Stimulated activated CD4-positive, alpha-beta T cell treated with anti-CD3 and anti-CD28 coated beads, TNF-alpha, amount 100 ng/mL, for 4 hours (primary cell): ENCODE data around the gene PPP2R5D.

Experiments
- DNase-seq, 3 experiments: peaks; one replicate each; pipeline ENCODE4 v3.0.0-alpha.2; 2020; ENCODE audit warnings: low read depth in 3 of 3

Gene PPP2R5D

DNA sequence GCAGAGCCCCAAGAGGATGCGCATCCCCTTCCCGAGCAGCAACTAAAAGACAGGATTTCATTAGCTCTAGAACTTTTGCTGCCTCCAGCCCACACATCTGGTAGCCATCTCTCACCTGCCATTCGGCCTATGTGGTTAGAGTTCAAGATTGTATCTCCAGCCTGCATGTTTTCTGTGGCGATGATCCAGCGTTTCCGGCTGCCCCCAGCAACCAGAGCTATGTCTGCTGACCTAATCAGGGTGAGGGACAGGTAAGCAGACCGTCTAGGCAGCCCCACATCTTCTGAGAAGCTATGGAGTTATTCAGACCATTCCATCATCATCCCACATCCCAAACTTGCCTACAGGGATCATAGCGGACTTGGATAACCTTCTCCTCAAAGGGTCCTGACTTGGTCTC is 71.6 kb downstream of the PPP2R5D start:
- DNase-seq = no peak

GRCh38 chr6:43058531-43058930 is 74.2 kb downstream of the PPP2R5D start:
- DNase-seq = no peak

- peak; percentile 87 to 98 (median 95) for DNase-seq
Measured at GRCh38 chr6:43059168-43060033, 75.0 kb downstream of the PPP2R5D start, which contains the start of the genes KLC4 and MRPL2. Gene KLC4 (plus strand): TSS chr6:43059631. CDS start chr6:43061336, 1,705 bp downstream. Gene MRPL2 (minus strand): TSS chr6:43059434. CDS start chr6:43059381, 53 bp downstream.

- no peak for DNase-seq
Measured at GRCh38 chr6:43060034-43060754, 75.8 kb downstream of the PPP2R5D start.

DNA sequence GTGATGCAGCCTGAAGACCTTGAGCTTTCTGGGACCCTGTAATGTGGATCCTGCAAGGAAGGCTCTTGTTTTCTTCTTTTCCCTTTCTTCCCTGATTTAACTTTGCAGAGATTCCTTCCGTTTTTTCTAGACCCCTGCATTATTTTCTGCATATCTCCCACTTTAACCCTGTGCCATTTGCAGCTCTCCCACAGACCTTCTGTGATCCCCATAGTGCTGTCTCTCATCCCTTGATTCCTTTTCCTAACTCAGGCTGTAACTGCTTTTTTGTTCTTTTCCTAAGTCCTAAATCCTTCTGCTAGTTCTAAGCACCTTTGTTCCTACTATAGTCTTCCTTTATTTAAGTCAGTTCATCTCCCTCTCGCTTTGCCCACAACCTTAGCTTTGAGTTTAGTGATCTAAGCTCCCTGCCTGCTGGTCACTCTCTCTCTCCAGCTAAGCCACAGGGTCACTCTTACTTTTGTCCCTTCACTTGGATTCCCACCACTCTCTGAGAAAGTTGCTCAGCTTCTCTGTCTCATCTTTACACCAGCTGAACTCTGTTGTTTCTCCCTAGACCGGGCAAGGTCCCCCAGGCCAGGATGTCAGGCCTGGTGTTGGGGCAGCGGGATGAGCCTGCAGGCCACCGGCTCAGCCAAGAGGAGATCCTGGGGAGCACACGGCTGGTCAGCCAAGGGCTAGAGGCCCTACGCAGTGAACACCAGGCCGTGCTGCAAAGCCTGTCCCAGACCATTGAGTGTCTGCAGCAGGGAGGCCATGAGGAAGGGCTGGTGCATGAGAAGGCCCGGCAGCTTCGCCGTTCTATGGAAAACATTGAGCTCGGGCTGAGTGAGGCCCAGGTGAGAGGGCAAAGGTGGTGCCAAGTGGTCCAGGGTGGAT is 76.6 kb downstream of the PPP2R5D start:
- DNase-seq = no peak

GRCh38 chr6:43061861-43062260 is 77.5 kb downstream of the PPP2R5D start:
- no peak for DNase-seq
